ENCODE results near the gene DBP. TPM values are rescaled to one million over a fixed set of nuclear protein-coding genes. Genes with fewer than 3 reads are reported as not detected.

Gene DBP
- total and polyA plus RNA-seq, 10 of the 15 experiments (the other 5 are each of a cell fraction or from before 2014, with no cell fraction given): 2.0 to 10.6 (median 6.9) TPM

GRCh38 chr19:48609571-48610108 lies 27.5 kb downstream of the DBP start:
- Histone ChIP-seq H3K36me3 (ENCODE audit: control insufficient read depth in 2 of 2, insufficient read depth in 2 of 2, low read length in 1 of 2) (peaks cover 0 to 9% of the 10 kb centered on the region in 2 experiments; a peak in 2 of 4 replicates), H3K9ac (ENCODE audit: control insufficient read depth, insufficient read depth, low read length) (no peak overlapping the region), H3K27ac (ENCODE audit: control insufficient read depth, insufficient read depth) (no peak overlapping the region), H3K4me3 (no peak overlapping the region), H3K79me2 (ENCODE audit: control insufficient read depth, insufficient read depth, low read length) (no peaks in the 10 kb centered on the region), H3K27me3 (replicated peaks in 1 of 2; ENCODE audit: control insufficient read depth in 2 of 2, insufficient read depth in 2 of 2, low read length in 1 of 2) (no peaks in the 10 kb centered on the region), H2AFZ (ENCODE audit: control insufficient read depth, low read depth, low read length) (no peak overlapping the region), H3K4me2 (ENCODE audit: control insufficient read depth, insufficient read depth) (no peak overlapping the region), H3K9me3 (replicated peaks; ENCODE audit: control insufficient read depth, insufficient read depth, low read length) (no peaks in the 10 kb centered on the region), H4K20me1 (ENCODE audit: control insufficient read depth, insufficient read depth) (peaks cover 4% of the 10 kb centered on the region; the same call in 1 of the 2 replicates), H3K4me1 (ENCODE audit: control insufficient read depth, insufficient read depth, low read length) (no peaks in the 10 kb centered on the region)
- ChIA-PET CTCF (interaction anchor here (0.6 to 2.7 kb wide), 10 partner anchors 8 to 268 kb away, joined by 3 to 26 read pairs (median 8); partner anchors contain the start of gene CA11), RAD21 (ENCODE audit: unreplicated experiment) (interaction anchor here (0.8 to 2.4 kb wide), 12 partner anchors 8 to 295 kb away, joined by 3 to 16 read pairs (median 4); partner anchors contain the start of genes RPL18 and SPHK2), SMC1A (ENCODE audit: uncharacterized antibody, unreplicated experiment) (interaction anchor here (0.6 to 2.3 kb wide), 9 partner anchors 15 to 276 kb away, joined by 3 to 6 read pairs (median 4); no protein-coding TSS in a partner anchor), POLR2A (interaction anchor here (1.4 to 1.7 kb wide), 3 partner anchors 10 to 276 kb away, joined by 4 to 6 read pairs (median 4); partner anchors contain the start of gene SPHK2)
- no TSS peak for BruUV-seq (replicated peaks)
- no peak for ATAC-seq
- in situ Hi-C loops (cut with MboI) (no loop called here), intact Hi-C loops (cut with micrococcal nuclease; ENCODE audit: unreplicated experiment) (no loop called here)
- 89% methylated on average over 20 of the region's 20 CpGs for WGBS (ENCODE audit: insufficient coverage, insufficient replicate concordance, low lambda C conversion rate, missing lambda C conversion rate)
- no peak for TF ChIP-seq IRF4 (IDR thresholded peaks at IDR 0.05; ENCODE audit: low read depth, low read length)
- TF ChIP-seq MEF2A (IDR thresholded peaks at IDR 0.05; ENCODE audit: insufficient read depth, low read depth, low read length): no peak
- no peak for TF ChIP-seq ZSCAN29 (IDR thresholded peaks at IDR 0.05)
- no peak for TF ChIP-seq SKIL (IDR thresholded peaks at IDR 0.05; ENCODE audit: low read depth, poor library complexity, severe bottlenecking)
- no peak for TF ChIP-seq CTCF (IDR thresholded peaks at IDR 0.05 in 2 of 3, conservative IDR thresholded peaks at IDR 0.05 in 1 of 3; ENCODE audit: control insufficient read depth in 2 of 3, extremely low read depth in 1 of 3, insufficient read depth in 1 of 3, low read depth in 3 of 3, low read length in 3 of 3)
- no peak for TF ChIP-seq ZNF207 (IDR thresholded peaks at IDR 0.05; ENCODE audit: borderline replicate concordance)
- FAIRE-seq: no peak
- no peak for DNase-seq (ENCODE audit: low read depth, low spot score)
